ENCODE measurements around the gene STIMATE.

DNA sequence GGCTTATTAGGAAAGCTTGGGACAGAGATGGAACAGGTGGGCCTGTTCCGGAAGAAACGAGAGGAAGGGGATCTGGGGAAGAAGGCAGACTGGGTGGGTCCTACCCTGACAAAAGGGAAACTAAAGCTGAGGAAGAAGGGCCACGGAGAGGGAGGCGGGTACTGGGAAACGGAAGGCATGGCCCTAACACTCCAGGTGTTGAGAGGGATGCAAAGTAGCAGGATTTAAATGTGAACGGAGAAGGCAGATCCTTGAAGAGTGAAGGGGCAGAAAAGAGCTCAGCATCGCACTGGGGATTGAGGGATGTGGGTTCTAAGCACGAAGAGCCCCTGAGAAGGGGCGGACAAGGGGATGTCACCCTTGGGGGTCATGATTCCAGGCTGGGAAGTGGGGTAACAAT is 735 bp downstream of the STIMATE start:
- TF ChIP-seq, protein P1, sequence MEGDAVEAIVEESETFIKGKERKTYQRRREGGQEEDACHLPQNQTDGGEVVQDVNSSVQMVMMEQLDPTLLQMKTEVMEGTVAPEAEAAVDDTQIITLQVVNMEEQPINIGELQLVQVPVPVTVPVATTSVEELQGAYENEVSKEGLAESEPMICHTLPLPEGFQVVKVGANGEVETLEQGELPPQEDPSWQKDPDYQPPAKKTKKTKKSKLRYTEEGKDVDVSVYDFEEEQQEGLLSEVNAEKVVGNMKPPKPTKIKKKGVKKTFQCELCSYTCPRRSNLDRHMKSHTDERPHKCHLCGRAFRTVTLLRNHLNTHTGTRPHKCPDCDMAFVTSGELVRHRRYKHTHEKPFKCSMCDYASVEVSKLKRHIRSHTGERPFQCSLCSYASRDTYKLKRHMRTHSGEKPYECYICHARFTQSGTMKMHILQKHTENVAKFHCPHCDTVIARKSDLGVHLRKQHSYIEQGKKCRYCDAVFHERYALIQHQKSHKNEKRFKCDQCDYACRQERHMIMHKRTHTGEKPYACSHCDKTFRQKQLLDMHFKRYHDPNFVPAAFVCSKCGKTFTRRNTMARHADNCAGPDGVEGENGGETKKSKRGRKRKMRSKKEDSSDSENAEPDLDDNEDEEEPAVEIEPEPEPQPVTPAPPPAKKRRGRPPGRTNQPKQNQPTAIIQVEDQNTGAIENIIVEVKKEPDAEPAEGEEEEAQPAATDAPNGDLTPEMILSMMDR (IDR thresholded peaks at IDR 0.05; ENCODE audit: insufficient read depth, low read depth, low read length), result no peak
- no peak for TF ChIP-seq EZH2 (IDR thresholded peaks at IDR 0.05; ENCODE audit: insufficient read depth, low read length)
